ENCODE measurements around the gene DIDO1.

The DIDO1 gene

GRCh38 chr20:62951143-62951895 lies 25.0 kb upstream of the DIDO1 start:
- peaks cover 6% of the 10 kb centered on the region; the same call in 1 of the 2 replicates for H3K27me3 ChIP-seq (replicated peaks; ENCODE audit: insufficient read depth, low read length)
- no peaks in the 10 kb centered on the region for H4K20me1 ChIP-seq (ENCODE audit: insufficient read depth, low read length)
- no peaks in the 10 kb centered on the region for H3K9me2 ChIP-seq (replicated peaks; ENCODE audit: insufficient read depth, low read length)
- H3K27ac ChIP-seq (ENCODE audit: low read length) = no peak overlapping the region
- peaks cover 4% of the 10 kb centered on the region; the same call in 1 of the 2 replicates for H3K79me2 ChIP-seq (ENCODE audit: low read length)
- 0 out of 2 replicates have a peak, but pooled peaks cover 10% of the 10 kb centered on the region for H3K4me1 ChIP-seq (ENCODE audit: low read length)
- no peak overlapping the region for H2AFZ ChIP-seq (ENCODE audit: low read length)
- H3K4me3 ChIP-seq (ENCODE audit: low read length) = no peak overlapping the region
- no peak overlapping the region for H3K9ac ChIP-seq (ENCODE audit: low read length)
- H3K4me2 ChIP-seq (ENCODE audit: low read depth, low read length) = no peak overlapping the region
- H3K9me3 ChIP-seq (replicated peaks; ENCODE audit: insufficient read depth, low read length) = no peaks in the 10 kb centered on the region
- TF ChIP-seq EZH2 (optimal IDR thresholded peaks at IDR 0.05; ENCODE audit: low read depth, low read length) = no peak
- no peak for TF ChIP-seq EZH2phosphoT487 (IDR thresholded peaks at IDR 0.05; ENCODE audit: low read length)
- TF ChIP-seq CTCF (IDR thresholded peaks at IDR 0.05; ENCODE audit: low read length) = no peak
- no peaks in the 10 kb centered on the region for H3F3A ChIP-seq (ENCODE audit: insufficient read depth, low read length)
- no peaks in the 10 kb centered on the region for H3K36me3 ChIP-seq (replicated peaks; ENCODE audit: insufficient read depth, low read length)
- DNase-seq = no peak

GRCh38 chr20:62950741-62951140 lies 24.4 kb upstream of the DIDO1 start:
- Histone ChIP-seq H4K20me1 (ENCODE audit: insufficient read depth, low read length) (no peaks in the 10 kb centered on the region), H3K4me2 (ENCODE audit: low read depth, low read length) (no peak overlapping the region), H3K79me2 (ENCODE audit: low read length) (peaks cover 6% of the 10 kb centered on the region; the same call in 1 of the 2 replicates), H2AFZ (ENCODE audit: low read length) (no peak overlapping the region), H3K9me3 (replicated peaks; ENCODE audit: insufficient read depth, low read length) (no peaks in the 10 kb centered on the region), H3K27ac (ENCODE audit: low read length) (no peak overlapping the region), H3F3A (ENCODE audit: insufficient read depth, low read length) (no peaks in the 10 kb centered on the region), H3K27me3 (replicated peaks; ENCODE audit: insufficient read depth, low read length) (no peaks in the 10 kb centered on the region; the same call in 1 of the 2 replicates), H3K4me1 (ENCODE audit: low read length) (0 out of 2 replicates have a peak, but pooled peaks cover 10% of the 10 kb centered on the region), H3K9me2 (replicated peaks; ENCODE audit: insufficient read depth, low read length) (no peaks in the 10 kb centered on the region), H3K4me3 (ENCODE audit: low read length) (no peak overlapping the region), H3K36me3 (replicated peaks; ENCODE audit: insufficient read depth, low read length) (no peaks in the 10 kb centered on the region), H3K9ac (ENCODE audit: low read length) (no peak overlapping the region)
- no peak for TF ChIP-seq EZH2 (optimal IDR thresholded peaks at IDR 0.05; ENCODE audit: low read depth, low read length)
- no peak for TF ChIP-seq CTCF (IDR thresholded peaks at IDR 0.05; ENCODE audit: low read length)
- TF ChIP-seq EZH2phosphoT487 (IDR thresholded peaks at IDR 0.05; ENCODE audit: low read length) = no peak
- DNase-seq = no peak

GRCh38 chr20:62949962-62950361 lies 23.7 kb upstream of the DIDO1 start:
- Histone ChIP-seq H3K27ac (ENCODE audit: low read length) (no peak overlapping the region), H3K27me3 (replicated peaks; ENCODE audit: insufficient read depth, low read length) (no peaks in the 10 kb centered on the region; the same call in 1 of the 2 replicates), H3K36me3 (replicated peaks; ENCODE audit: insufficient read depth, low read length) (no peaks in the 10 kb centered on the region), H3K9me3 (replicated peaks; ENCODE audit: insufficient read depth, low read length) (no peaks in the 10 kb centered on the region), H3F3A (ENCODE audit: insufficient read depth, low read length) (no peaks in the 10 kb centered on the region), H3K4me3 (ENCODE audit: low read length) (no peak overlapping the region), H3K9me2 (replicated peaks; ENCODE audit: insufficient read depth, low read length) (no peaks in the 10 kb centered on the region), H2AFZ (ENCODE audit: low read length) (no peak overlapping the region), H3K9ac (ENCODE audit: low read length) (no peak overlapping the region), H3K79me2 (ENCODE audit: low read length) (peaks cover 6% of the 10 kb centered on the region; the same call in 1 of the 2 replicates), H4K20me1 (ENCODE audit: insufficient read depth, low read length) (no peaks in the 10 kb centered on the region), H3K4me1 (ENCODE audit: low read length) (0 out of 2 replicates have a peak, but pooled peaks cover 10% of the 10 kb centered on the region), H3K4me2 (ENCODE audit: low read depth, low read length) (no peak overlapping the region)
- TF ChIP-seq EZH2phosphoT487 (IDR thresholded peaks at IDR 0.05; ENCODE audit: low read length) = no peak
- TF ChIP-seq EZH2 (optimal IDR thresholded peaks at IDR 0.05; ENCODE audit: low read depth, low read length) = no peak
- TF ChIP-seq CTCF (IDR thresholded peaks at IDR 0.05; ENCODE audit: low read length) = no peak
- DNase-seq = no peak
